AG04450 (cell line): Measurements from ENCODE around the gene COA3. TPM values are rescaled to one million over a fixed set of nuclear protein-coding genes. Genes with fewer than 3 reads are reported as not detected.

Experiments used
- CTCF ChIA-PET: fragments of 300-600, 350-600 bp; formaldehyde crosslinking; extraction: SDS; loops from one replicate; lab custom pipeline; 2022; ENCODE audit warnings: antibody characterized with exemption, inconsistent platforms; lab: Charles Lee
- POLR2A ChIA-PET: fragments of 350-600 bp; formaldehyde crosslinking; extraction: SDS; loops from one replicate; lab custom pipeline; 2021; ENCODE audit warnings: antibody characterized with exemption, inconsistent platforms; lab: Yijun Ruan, JAX
- DNase-seq: peaks from one replicate; pipeline ENCODE4 v3.0.0-alpha.2; 2011; ENCODE audit warnings: low read depth, low spot score
- H3K27ac ChIP-seq: one replicate; pipeline ENCODE4 v1.5.1; 2012; ENCODE audit warnings: low read depth, low read length, control low read depth
- H3K27me3 ChIP-seq: one replicate; pipeline ENCODE4 v1.6.0; 2012; ENCODE audit warnings: low read length; ENCODE audit not compliant: control insufficient read depth, insufficient read depth
- H3K4me3 ChIP-seq: 2 replicates; pipeline ENCODE4 v1.5.1; 2011; ENCODE audit warnings: mild to moderate bottlenecking, low read depth, low read length, control low read depth
- H3K9me3 ChIP-seq: 2 replicates; pipeline ENCODE4 v1.5.1; 2012; ENCODE audit warnings: low read length; ENCODE audit not compliant: control insufficient read depth, insufficient read depth
- polyA plus RNA-seq: library from polyadenylated mRNA; depleted of rRNA; stranded (reverse); fragments of >200 nt; gene quantifications from 2 replicates; pipeline ENCODE4 v1.2.3, GENCODE V29; 2011
- TF ChIP-seq, protein P1 (sequence below): IDR thresholded peaks from 2 replicates; pipeline ENCODE4 v1.5.1; 2011; ENCODE audit warnings: low read depth, low read length, control low read depth, inconsistent platforms

The COA3 gene
- polyA plus RNA-seq, 1 experiment, result 86.7 TPM

DNA sequence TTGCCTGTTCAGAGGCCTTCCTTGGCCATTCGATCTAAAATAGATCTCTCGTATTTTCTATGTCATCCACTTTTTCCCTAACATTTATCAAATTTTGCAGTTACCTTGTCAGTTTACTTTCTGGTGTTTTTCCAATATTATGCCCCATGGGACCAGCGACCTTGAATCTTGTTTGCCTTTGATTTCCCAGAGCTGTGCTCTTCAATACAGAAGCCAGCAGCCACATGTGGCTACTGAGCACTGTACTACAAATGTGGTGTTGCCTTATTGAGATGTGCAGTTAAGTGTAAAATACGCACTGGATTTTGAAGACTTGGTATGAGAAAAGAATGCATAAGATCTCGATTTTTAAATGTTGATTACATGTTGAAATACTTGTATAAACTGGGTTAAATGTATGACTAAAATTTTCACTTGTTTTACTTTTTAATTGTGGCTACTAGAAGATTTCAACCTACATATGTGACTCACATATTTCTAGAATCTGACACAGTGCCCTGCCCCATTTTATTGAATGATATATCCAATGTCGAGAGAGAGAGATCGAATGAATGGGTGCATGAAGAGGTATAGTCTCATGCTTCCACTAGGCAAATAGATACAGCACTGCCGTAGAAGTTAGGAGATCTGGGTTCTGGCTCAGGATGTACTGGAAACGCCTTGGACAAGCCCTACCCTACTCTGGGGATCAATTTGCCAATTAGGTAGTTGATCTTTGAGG is 33.9 kb upstream of the COA3 start:
- no peak for DNase-seq

DNA sequence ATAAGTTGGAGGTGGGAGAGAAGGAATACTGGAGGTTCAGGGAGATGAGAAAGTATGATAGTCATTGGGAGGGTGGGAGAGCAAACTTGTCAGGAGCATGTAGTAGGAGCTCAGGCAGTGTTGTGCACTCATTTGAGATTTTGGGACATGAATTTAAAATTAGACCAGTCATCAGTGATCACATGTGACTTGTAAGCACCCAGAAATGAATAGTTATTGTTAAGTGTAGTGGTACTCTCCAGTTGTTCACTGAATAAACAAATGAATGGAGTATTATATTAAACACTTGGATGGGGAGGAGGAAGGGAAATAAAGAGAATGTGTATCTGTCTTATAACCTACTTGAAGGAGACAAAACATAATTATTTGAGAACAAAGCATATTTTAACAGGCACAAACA is 32.5 kb upstream of the COA3 start:
- ChIA-PET POLR2A (no interaction called here), CTCF (interaction anchor here (1.5 to 2.9 kb wide), 2 partner anchors 12 kb away, joined by 3 to 8 read pairs; no protein-coding TSS in a partner anchor)
- TF ChIP-seq, protein P1, sequence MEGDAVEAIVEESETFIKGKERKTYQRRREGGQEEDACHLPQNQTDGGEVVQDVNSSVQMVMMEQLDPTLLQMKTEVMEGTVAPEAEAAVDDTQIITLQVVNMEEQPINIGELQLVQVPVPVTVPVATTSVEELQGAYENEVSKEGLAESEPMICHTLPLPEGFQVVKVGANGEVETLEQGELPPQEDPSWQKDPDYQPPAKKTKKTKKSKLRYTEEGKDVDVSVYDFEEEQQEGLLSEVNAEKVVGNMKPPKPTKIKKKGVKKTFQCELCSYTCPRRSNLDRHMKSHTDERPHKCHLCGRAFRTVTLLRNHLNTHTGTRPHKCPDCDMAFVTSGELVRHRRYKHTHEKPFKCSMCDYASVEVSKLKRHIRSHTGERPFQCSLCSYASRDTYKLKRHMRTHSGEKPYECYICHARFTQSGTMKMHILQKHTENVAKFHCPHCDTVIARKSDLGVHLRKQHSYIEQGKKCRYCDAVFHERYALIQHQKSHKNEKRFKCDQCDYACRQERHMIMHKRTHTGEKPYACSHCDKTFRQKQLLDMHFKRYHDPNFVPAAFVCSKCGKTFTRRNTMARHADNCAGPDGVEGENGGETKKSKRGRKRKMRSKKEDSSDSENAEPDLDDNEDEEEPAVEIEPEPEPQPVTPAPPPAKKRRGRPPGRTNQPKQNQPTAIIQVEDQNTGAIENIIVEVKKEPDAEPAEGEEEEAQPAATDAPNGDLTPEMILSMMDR, result no peak
- Histone ChIP-seq H3K27ac (no peak overlapping the region), H3K27me3 (no peaks in the 10 kb centered on the region), H3K4me3 (no peak overlapping the region), H3K9me3 (no peaks in the 10 kb centered on the region; the same call in 1 of the 2 replicates)
- DNase-seq, result no peak

More for the DNA sequence above, 33.9 kb upstream of the COA3 start:
- peak overlapping the region; percentile 65 for H3K27ac ChIP-seq
- no peaks in the 10 kb centered on the region; the same call in 1 of the 2 replicates for H3K9me3 ChIP-seq
- TF ChIP-seq, protein P1, result no peak
- CTCF ChIA-PET, result interaction anchor here (1.5 to 6.2 kb wide), 4 partner anchors 8 to 13 kb away, joined by 3 to 35 read pairs (median 12); partner anchors contain the start of genes AOC2 and BECN1
- H3K27me3 ChIP-seq, result no peaks in the 10 kb centered on the region
- peak overlapping the region; percentile 99 for H3K4me3 ChIP-seq
- POLR2A ChIA-PET, result interaction anchor here (1.4 to 3.2 kb wide), 2 partner anchors 8 to 166 kb away, joined by 5 to 16 read pairs; partner anchors contain the start of genes BECN1 and RPL27

DNA sequence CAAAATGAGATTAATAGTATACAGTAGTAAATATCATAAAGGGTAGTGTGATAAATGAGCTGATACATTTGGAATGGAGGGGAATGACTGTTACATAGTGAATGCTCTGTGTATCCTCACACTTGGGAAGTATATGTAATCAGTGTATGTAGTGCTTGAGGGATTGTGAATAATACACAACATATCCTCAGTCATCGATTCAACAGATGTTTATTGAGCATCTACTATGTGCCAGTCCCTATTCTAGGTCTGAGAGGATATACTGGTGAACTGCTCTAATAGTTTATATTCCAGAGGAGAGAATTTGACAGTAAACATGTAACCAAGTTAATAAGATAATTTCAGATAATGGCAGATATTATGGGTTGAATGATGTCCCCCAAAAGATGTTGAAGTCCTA is 29.0 kb upstream of the COA3 start:
- no peak for DNase-seq
- Histone ChIP-seq H3K27ac (no peak overlapping the region), H3K4me3 (no peak overlapping the region), H3K27me3 (no peaks in the 10 kb centered on the region), H3K9me3 (no peaks in the 10 kb centered on the region)
- TF ChIP-seq, protein P1, result no peak
- CTCF ChIA-PET, result no interaction called here
- POLR2A ChIA-PET, result no interaction called here

DNA sequence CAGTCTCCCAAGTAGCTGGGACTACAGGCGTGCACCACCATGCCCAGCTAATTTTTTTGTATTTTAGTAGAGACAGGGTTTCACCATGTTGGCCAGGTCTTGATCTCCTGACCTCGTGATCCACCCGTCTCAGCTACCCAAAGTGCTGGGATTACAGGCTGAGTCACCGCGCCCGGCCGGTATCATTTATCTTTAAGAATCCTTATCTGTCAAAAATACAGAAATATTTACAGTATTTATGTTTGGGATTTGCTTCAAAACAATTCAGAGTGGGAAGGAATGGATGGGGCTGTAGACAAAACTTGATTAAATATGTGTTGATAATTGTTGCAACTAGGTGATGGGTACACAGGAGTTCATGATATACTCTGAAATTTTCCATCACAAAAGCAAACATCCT is 22.7 kb upstream of the COA3 start:
- ChIA-PET POLR2A (interaction anchor here (1.2 kb wide), 1 partner anchor 12 kb away, joined by 3 read pairs; no protein-coding TSS in a partner anchor), CTCF (interaction anchor here (0.8 to 1.7 kb wide), 8 partner anchors 11 to 243 kb away, joined by 3 to 10 read pairs (median 4); no protein-coding TSS in a partner anchor)

More for the DNA sequence above, 22.7 kb upstream of the COA3 start:
- Histone ChIP-seq H3K9me3 (no peaks in the 10 kb centered on the region), H3K27ac (no peak overlapping the region), H3K4me3 (no peak overlapping the region), H3K27me3 (no peaks in the 10 kb centered on the region)
- no peak for DNase-seq
- TF ChIP-seq, protein P1, result no peak
